ENCODE data around the gene TFAP2A.
A peak's percentile ranks its signal among the peaks of the same experiment; 100 is the strongest.

Gene TFAP2A

GRCh38 chr6:10411971-10412460 is 2.9 kb downstream of the TFAP2A start (continued):
- TF ChIP-seq ZNF169 (tag by site-specific recombination; IDR thresholded peaks at IDR 0.05) (no peak), TCF7L2 (IDR thresholded peaks at IDR 0.05; ENCODE audit: borderline replicate concordance, low read depth, low read length) (no peak), ZFHX2 (tag by site-specific recombination; conservative IDR thresholded peaks at IDR 0.05) (peak; percentile 79), GLIS1 (tag by site-specific recombination; IDR thresholded peaks at IDR 0.05) (peak; percentile 79), SALL2 (tag by site-specific recombination; IDR thresholded peaks at IDR 0.05; ENCODE audit: borderline replicate concordance) (no peak), ZNF223 (tag by site-specific recombination; IDR thresholded peaks at IDR 0.05) (no peak), ZXDB (tag by site-specific recombination; IDR thresholded peaks at IDR 0.05) (peak; percentile 75), ZNF248 (tag by site-specific recombination; IDR thresholded peaks at IDR 0.05) (no peak), ZNF843 (tag by site-specific recombination; IDR thresholded peaks at IDR 0.05) (peak; percentile 77), BCL11A (tag by site-specific recombination; IDR thresholded peaks at IDR 0.05; ENCODE audit: low read depth) (peak; percentile 20; the same call in 1 of the 2 replicates), ZNF585B (tag by site-specific recombination; IDR thresholded peaks at IDR 0.05) (no peak), ZNF18 (tag by site-specific recombination; IDR thresholded peaks at IDR 0.05) (no peak), SCRT2 (tag by site-specific recombination; IDR thresholded peaks at IDR 0.05) (no peak), KLF10 (tag by site-specific recombination; IDR thresholded peaks at IDR 0.05) (no peak), ZNF621 (tag by site-specific recombination; IDR thresholded peaks at IDR 0.05) (no peak), SCRT1 (tag by site-specific recombination; IDR thresholded peaks at IDR 0.05; ENCODE audit: borderline replicate concordance) (no peak), ZBTB21 (tag by site-specific recombination; IDR thresholded peaks at IDR 0.05) (peak; percentile 13; the same call in 1 of the 2 replicates), ZBTB7A (tag by site-specific recombination; IDR thresholded peaks at IDR 0.05; ENCODE audit: low read depth) (no peak), HOXA7 (CRISPR knock-in tag; IDR thresholded peaks at IDR 0.05; ENCODE audit: borderline replicate concordance) (no peak), ZNF555 (tag by site-specific recombination; conservative IDR thresholded peaks at IDR 0.05) (no peak), ZNF677 (tag by site-specific recombination; IDR thresholded peaks at IDR 0.05) (no peak), ZNF654 (tag by site-specific recombination; IDR thresholded peaks at IDR 0.05; ENCODE audit: low read depth) (no peak), ZNF37A (tag by site-specific recombination; IDR thresholded peaks at IDR 0.05) (no peak), SP2 (tag by site-specific recombination; IDR thresholded peaks at IDR 0.05) (peak; percentile 57), ZBTB8A (tag by site-specific recombination; IDR thresholded peaks at IDR 0.05) (peak; percentile 24), ZNF138 (tag by site-specific recombination; IDR thresholded peaks at IDR 0.05; ENCODE audit: borderline replicate concordance) (no peak), ZNF514 (tag by site-specific recombination; IDR thresholded peaks at IDR 0.05) (no peak)
- TF ChIP-seq, protein P1, sequence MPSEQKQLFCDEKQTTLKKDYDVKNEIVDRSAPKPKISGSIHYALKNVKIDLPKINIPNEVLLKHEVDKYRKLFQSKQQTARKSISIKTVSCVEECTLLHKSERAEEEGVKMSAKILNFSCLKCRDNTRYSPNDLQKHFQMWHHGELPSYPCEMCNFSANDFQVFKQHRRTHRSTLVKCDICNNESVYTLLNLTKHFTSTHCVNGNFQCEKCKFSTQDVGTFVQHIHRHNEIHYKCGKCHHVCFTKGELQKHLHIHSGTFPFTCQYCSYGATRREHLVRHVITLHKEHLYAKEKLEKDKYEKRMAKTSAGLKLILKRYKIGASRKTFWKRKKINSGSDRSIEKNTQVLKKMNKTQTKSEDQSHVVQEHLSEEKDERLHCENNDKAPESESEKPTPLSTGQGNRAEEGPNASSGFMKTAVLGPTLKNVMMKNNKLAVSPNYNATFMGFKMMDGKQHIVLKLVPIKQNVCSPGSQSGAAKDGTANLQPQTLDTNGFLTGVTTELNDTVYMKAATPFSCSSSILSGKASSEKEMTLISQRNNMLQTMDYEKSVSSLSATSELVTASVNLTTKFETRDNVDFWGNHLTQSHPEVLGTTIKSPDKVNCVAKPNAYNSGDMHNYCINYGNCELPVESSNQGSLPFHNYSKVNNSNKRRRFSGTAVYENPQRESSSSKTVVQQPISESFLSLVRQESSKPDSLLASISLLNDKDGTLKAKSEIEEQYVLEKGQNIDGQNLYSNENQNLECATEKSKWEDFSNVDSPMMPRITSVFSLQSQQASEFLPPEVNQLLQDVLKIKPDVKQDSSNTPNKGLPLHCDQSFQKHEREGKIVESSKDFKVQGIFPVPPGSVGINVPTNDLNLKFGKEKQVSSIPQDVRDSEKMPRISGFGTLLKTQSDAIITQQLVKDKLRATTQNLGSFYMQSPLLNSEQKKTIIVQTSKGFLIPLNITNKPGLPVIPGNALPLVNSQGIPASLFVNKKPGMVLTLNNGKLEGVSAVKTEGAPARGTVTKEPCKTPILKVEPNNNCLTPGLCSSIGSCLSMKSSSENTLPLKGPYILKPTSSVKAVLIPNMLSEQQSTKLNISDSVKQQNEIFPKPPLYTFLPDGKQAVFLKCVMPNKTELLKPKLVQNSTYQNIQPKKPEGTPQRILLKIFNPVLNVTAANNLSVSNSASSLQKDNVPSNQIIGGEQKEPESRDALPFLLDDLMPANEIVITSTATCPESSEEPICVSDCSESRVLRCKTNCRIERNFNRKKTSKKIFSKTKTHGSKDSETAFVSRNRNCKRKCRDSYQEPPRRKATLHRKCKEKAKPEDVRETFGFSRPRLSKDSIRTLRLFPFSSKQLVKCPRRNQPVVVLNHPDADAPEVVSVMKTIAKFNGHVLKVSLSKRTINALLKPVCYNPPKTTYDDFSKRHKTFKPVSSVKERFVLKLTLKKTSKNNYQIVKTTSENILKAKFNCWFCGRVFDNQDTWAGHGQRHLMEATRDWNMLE (tag by site-specific recombination; conservative IDR thresholded peaks at IDR 0.05; ENCODE audit: low read depth) = no peak
- TF ChIP-seq, protein P2, sequence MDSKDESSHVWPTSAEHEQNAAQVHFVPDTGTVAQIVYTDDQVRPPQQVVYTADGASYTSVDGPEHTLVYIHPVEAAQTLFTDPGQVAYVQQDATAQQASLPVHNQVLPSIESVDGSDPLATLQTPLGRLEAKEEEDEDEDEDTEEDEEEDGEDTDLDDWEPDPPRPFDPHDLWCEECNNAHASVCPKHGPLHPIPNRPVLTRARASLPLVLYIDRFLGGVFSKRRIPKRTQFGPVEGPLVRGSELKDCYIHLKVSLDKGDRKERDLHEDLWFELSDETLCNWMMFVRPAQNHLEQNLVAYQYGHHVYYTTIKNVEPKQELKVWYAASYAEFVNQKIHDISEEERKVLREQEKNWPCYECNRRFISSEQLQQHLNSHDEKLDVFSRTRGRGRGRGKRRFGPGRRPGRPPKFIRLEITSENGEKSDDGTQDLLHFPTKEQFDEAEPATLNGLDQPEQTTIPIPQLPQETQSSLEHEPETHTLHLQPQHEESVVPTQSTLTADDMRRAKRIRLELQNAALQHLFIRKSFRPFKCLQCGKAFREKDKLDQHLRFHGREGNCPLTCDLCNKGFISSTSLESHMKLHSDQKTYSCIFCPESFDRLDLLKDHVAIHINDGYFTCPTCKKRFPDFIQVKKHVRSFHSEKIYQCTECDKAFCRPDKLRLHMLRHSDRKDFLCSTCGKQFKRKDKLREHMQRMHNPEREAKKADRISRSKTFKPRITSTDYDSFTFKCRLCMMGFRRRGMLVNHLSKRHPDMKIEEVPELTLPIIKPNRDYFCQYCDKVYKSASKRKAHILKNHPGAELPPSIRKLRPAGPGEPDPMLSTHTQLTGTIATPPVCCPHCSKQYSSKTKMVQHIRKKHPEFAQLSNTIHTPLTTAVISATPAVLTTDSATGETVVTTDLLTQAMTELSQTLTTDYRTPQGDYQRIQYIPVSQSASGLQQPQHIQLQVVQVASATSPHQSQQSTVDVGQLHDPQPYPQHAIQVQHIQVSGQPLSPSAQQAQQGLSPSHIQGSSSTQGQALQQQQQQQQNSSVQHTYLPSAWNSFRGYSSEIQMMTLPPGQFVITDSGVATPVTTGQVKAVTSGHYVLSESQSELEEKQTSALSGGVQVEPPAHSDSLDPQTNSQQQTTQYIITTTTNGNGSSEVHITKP (tag by site-specific recombination; IDR thresholded peaks at IDR 0.05) = no peak
- TF ChIP-seq, protein P3, sequence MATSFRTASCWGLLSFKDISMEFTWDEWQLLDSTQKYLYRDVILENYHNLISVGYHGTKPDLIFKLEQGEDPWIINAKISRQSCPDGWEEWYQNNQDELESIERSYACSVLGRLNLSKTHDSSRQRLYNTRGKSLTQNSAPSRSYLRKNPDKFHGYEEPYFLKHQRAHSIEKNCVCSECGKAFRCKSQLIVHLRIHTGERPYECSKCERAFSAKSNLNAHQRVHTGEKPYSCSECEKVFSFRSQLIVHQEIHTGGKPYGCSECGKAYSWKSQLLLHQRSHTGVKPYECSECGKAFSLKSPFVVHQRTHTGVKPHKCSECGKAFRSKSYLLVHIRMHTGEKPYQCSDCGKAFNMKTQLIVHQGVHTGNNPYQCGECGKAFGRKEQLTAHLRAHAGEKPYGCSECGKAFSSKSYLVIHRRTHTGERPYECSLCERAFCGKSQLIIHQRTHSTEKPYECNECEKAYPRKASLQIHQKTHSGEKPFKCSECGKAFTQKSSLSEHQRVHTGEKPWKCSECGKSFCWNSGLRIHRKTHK (tag by site-specific recombination; IDR thresholded peaks at IDR 0.05) = no peak

Measured in HEK293 (cell line).